GM19023 (cell line): ENCODE measurements around the gene ANO8.

Source experiments
- ATAC-seq: cut with Tn5 transposase; IDR thresholded peaks from one replicate; pipeline ENCODE4 v1.9.1; 2021; ENCODE audit warnings: mild to moderate bottlenecking, moderate library complexity; ENCODE audit not compliant: unreplicated experiment

Gene ANO8

GRCh38 chr19:17346109-17346671, 11.5 kb upstream of the ANO8 start:
- ATAC-seq: no peak

- no peak for ATAC-seq
Observed at GRCh38 chr19:17341845-17342244, 7.2 kb upstream of the ANO8 start.

GRCh38 chr19:17341386-17341785, 6.7 kb upstream of the ANO8 start:
- no peak for ATAC-seq

- ATAC-seq: no peak
Observed at GRCh38 chr19:17340871-17341357, 6.3 kb upstream of the ANO8 start.

- ATAC-seq: no peak
Observed at GRCh38 chr19:17340302-17340870, 5.7 kb upstream of the ANO8 start.

- ATAC-seq: no peak
Observed at GRCh38 chr19:17339088-17339741, 4.6 kb upstream of the ANO8 start.

GRCh38 chr19:17338433-17339078, 3.9 kb upstream of the ANO8 start:
- ATAC-seq: no peak

GRCh38 chr19:17337675-17338432, 3.2 kb upstream of the ANO8 start:
- no peak for ATAC-seq

- ATAC-seq: peak; percentile 68
Observed at GRCh38 chr19:17336872-17337674, 2.4 kb upstream of the ANO8 start, which contains the start of gene GTPBP3. Gene GTPBP3 (plus strand): TSS chr19:17337553. CDS start chr19:17337612, 59 bp downstream.

- no peak for ATAC-seq
Observed at GRCh38 chr19:17335575-17335974, 920 bp upstream of the ANO8 start.

- ATAC-seq: no peak
Observed at GRCh38 chr19:17333611-17334413, 843 bp downstream of the ANO8 start.

GRCh38 chr19:17332677-17333581, 1.7 kb downstream of the ANO8 start:
- no peak for ATAC-seq

- no peak for ATAC-seq
Observed at GRCh38 chr19:17332360-17332676, 2.3 kb downstream of the ANO8 start.

GRCh38 chr19:17331045-17331558, 3.6 kb downstream of the ANO8 start:
- ATAC-seq: no peak

- no peak for ATAC-seq
Observed at GRCh38 chr19:17330262-17331044, 4.2 kb downstream of the ANO8 start.

GRCh38 chr19:17329366-17330261, 5.0 kb downstream of the ANO8 start:
- no peak for ATAC-seq
